Ramos (cell line): Measurements from ENCODE around the gene BCCIP.

Source experiments
- in situ Hi-C: fragments of 300-500 bp; cut with MboI; formaldehyde crosslinking; loops from one replicate; pipeline ENCODE4 v1.14.3; 2022; ENCODE audit warnings: low sequenced_read_pairs; ENCODE audit not compliant: unreplicated experiment

Gene BCCIP

GRCh38 chr10:125797424-125797823 is 25.9 kb upstream of the BCCIP start:
- in situ Hi-C loops, result no loop called here

GRCh38 chr10:125797994-125798662 is 25.2 kb upstream of the BCCIP start:
- in situ Hi-C loops, result no loop called here

GRCh38 chr10:125799451-125800182 is 23.7 kb upstream of the BCCIP start:
- in situ Hi-C loops, result no loop called here

GRCh38 chr10:125801574-125801973 is 21.8 kb upstream of the BCCIP start:
- in situ Hi-C loops, result no loop called here

GRCh38 chr10:125802131-125802530 is 21.2 kb upstream of the BCCIP start:
- in situ Hi-C loops, result no loop called here

GRCh38 chr10:125802739-125803138 is 20.6 kb upstream of the BCCIP start:
- in situ Hi-C loops, result no loop called here

- in situ Hi-C loops, result no loop called here
Measured at GRCh38 chr10:125808047-125808446, 15.3 kb upstream of the BCCIP start.

GRCh38 chr10:125811251-125811650 is 12.1 kb upstream of the BCCIP start:
- in situ Hi-C loops, result no loop called here

- in situ Hi-C loops, result no loop called here
Measured at GRCh38 chr10:125812128-125812750, 11.1 kb upstream of the BCCIP start.

GRCh38 chr10:125815764-125816163 is 7.6 kb upstream of the BCCIP start:
- in situ Hi-C loops, result no loop called here

GRCh38 chr10:125816548-125816947 is 6.8 kb upstream of the BCCIP start:
- in situ Hi-C loops, result no loop called here

GRCh38 chr10:125817337-125817946 is 5.9 kb upstream of the BCCIP start:
- in situ Hi-C loops, result no loop called here

- in situ Hi-C loops, result no loop called here
Measured at GRCh38 chr10:125820701-125821100, 2.6 kb upstream of the BCCIP start.

GRCh38 chr10:125823663-125824251 is 411 bp downstream of the BCCIP start:
- in situ Hi-C loops, result no loop called here

- in situ Hi-C loops, result no loop called here
Measured at GRCh38 chr10:125824736-125825135, 1.4 kb downstream of the BCCIP start.

GRCh38 chr10:125827133-125827532 is 3.8 kb downstream of the BCCIP start:
- in situ Hi-C loops, result no loop called here

- in situ Hi-C loops, result no loop called here
Measured at GRCh38 chr10:125828311-125828710, 5.0 kb downstream of the BCCIP start.

- in situ Hi-C loops, result no loop called here
Measured at GRCh38 chr10:125836746-125837145, 13.4 kb downstream of the BCCIP start.

- in situ Hi-C loops, result no loop called here
Measured at GRCh38 chr10:125838802-125839575, 15.6 kb downstream of the BCCIP start.

GRCh38 chr10:125840406-125840805 is 17.1 kb downstream of the BCCIP start:
- in situ Hi-C loops, result no loop called here
